Astrocyte of the cerebellum (primary cell): ENCODE results near the gene SUN2.

Source experiments
- DNase-seq: peaks from one replicate; pipeline ENCODE4 v3.0.0-alpha.2; 2011; ENCODE audit warnings: low read depth
- H3K4me3 ChIP-seq: 2 replicates; pipeline ENCODE4 v1.5.1; 2011; ENCODE audit warnings: mild to moderate bottlenecking, low read depth, low read length, moderate library complexity
- CTCF ChIP-seq: IDR thresholded peaks from 2 replicates; pipeline ENCODE4 v1.5.1; 2012; ENCODE audit warnings: low read length, low read depth, moderate library complexity, mild to moderate bottlenecking; ENCODE audit errors: missing control alignments
- in situ Hi-C: cut with HindIII; loops from 2 replicates; pipeline ENCODE4 v1.10.0; 2017; ENCODE audit warnings: low sequenced_read_pairs

SUN2 gene

DNA sequence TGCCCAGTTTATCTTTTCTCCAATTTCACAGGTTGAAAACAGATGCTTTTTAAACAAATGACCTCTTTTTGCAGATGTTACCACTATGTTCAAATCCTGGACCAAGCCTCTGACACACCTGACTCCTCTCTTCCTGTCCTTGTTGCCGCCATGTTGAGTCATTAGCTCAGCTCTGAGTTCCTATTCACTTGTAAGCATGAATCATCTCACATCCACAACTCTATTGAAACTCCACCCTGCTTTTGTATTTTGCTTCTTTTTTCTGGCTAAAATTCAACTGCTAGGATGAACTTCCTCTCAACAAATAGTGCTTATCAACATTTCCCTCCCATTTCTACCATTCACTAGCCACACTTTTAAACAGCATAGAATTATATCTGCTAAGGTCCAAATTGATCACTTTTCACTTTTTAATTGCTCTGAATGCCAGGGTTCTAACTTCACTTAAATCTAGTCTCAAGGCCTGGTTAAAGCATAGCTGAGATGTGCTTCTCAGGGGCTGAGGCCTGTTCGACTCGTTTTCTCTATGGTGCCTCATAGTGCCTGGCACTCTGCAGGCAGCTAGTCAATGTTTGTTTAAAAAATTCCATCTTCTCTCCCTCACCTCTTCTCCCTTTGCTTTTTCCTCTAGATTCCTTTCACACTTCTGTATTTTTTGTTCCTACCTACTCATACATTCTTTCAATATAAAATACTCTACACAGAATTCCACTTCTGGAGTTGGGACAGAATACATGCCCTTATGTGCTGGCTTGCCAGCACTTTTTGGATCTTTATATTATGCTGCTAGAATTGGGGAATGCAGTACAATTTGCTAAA, 59.0 kb downstream of the SUN2 start:
- peak; percentile 57 for DNase-seq
- in situ Hi-C loops = no loop called here
- peak overlapping the region; percentile 85 for H3K4me3 ChIP-seq
- TF ChIP-seq CTCF = no peak

DNA sequence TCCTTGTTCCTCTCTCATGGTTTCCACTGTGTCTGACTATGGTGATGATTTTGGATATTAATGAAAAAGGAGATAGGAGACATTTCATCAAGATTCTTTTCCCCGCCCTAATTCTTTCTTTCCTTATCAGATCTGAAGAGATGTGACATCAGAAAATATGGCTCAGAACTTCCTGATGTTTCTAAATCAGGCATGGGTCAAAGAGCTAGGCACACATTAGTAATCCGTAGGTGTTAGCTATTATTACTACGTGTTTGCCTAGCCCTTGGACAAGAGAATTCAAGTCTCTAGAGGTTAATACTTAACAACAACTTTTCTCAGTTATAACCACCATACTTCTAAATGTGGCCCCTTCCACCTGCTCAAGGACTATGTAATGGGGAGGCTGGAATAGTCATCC, 60.9 kb downstream of the SUN2 start:
- in situ Hi-C loops = no loop called here
- DNase-seq = no peak
- no peak for TF ChIP-seq CTCF
- H3K4me3 ChIP-seq = no peak overlapping the region

- TF ChIP-seq CTCF = no peak
- DNase-seq = no peak
- in situ Hi-C loops = no loop called here
- H3K4me3 ChIP-seq = no peak overlapping the region
Observed at GRCh38 chr22:38694049-38694448, 61.7 kb downstream of the SUN2 start.

DNA sequence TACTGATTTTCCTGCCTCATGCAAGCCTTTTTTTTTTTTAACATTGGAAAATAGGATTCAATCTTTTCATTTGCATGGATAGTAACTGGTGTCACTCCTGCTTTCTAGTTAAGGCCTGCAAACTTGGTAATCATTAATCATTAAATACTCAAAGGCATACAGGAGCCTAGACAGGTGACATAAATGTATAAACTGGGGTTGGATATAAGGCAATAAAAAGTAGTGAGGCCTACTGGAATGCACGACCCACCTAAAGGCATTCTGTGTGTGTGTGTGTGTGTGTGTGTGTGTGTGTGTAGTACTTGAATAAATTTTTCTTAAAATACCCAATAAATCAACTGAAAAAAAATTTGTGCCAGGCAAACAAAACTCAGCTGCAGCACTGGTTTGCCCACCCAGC, 66.1 kb downstream of the SUN2 start:
- no peak for TF ChIP-seq CTCF
- H3K4me3 ChIP-seq = no peak overlapping the region
- no peak for DNase-seq
- in situ Hi-C loops = no loop called here

DNA sequence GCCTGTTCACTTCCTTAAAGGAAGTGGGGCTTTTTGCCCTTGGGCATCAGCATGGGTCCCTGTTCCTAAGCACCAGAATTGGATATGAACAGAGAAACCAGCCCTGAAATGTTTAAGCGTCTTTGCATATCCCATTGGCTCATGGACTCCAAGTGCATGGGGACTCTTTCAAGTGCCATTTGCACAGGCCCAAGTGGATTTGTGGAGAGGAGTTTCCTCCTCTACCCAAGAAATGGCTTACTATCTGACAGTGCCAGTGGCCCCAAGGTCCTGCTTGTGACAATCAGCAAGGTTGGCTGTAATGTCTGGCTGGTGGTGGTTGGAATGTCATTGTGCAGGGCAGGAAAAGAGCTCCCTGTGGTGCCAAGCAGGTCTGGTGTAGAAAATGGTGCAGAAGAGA, 70.0 kb downstream of the SUN2 start:
- in situ Hi-C loops = no loop called here
- DNase-seq = no peak
- no peak overlapping the region for H3K4me3 ChIP-seq
- no peak for TF ChIP-seq CTCF

DNA sequence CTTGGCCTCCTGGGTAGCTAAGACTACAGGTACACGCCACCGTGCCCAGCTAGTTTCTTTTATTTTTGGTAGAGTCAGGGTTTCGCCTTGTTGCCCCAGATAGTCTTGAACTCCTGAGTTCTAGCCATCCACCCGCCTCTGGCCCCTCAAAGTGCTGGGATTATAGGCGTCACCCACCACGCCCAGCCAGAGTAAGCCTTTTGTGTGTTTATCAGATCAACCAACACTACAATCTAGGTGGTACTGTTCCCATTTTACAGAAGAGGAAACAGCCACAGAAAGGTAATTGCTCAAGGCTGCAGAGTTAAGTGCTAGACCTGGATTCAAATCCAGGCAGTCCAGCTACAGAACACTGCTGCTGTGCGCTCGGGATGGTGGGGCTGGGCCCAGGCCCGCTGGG, 70.9 kb downstream of the SUN2 start:
- TF ChIP-seq CTCF = no peak
- in situ Hi-C loops = no loop called here
- H3K4me3 ChIP-seq = no peak overlapping the region
- DNase-seq = no peak
